Stomach (tissue), 9 donors: ENCODE data around the gene SDSL. TPM values are rescaled to one million over a fixed set of nuclear protein-coding genes. Genes with fewer than 3 reads are reported as not detected.

Experiments
- DNase-seq, 2 donors: peaks; one replicate each; pipeline versions ENCODE4 v3.0.0 to v3.0.0-alpha.2; 2013 to 2019
- H3K27ac ChIP-seq, 5 donors: fragments of 200-600 bp in 4 of 5; sonication (generic) in 4 of 5; one replicate each; pipeline ENCODE4 v1.5.1; 2013 to 2019; ENCODE audit warnings: mild to moderate bottlenecking in 1 of 5, moderate library complexity in 1 of 5
- H3K27me3 ChIP-seq, 3 donors: fragments of 200-600 bp; sonication (generic); one replicate each; pipeline ENCODE4 v1.5.1; 2017 to 2019; ENCODE audit warnings: mixed run types in 1 of 3
- H3K36me3 ChIP-seq, 4 donors: fragments of 200-600 bp; sonication (generic); 1 replicate in 3 of 4; 2 replicates in 1 of 4; pipeline ENCODE4 v1.5.1; 2016 to 2019
- H3K4me1 ChIP-seq, 4 donors: fragments of 200-600 bp; sonication (generic); one replicate each; pipeline ENCODE4 v1.5.1; 2016 to 2019
- H3K4me3 ChIP-seq, 4 donors: fragments of 200-600 bp; sonication (generic) in 3 of 4; one replicate each; pipeline ENCODE4 v1.5.1; 2016 to 2019; ENCODE audit warnings: mild to moderate bottlenecking in 1 of 4
- H3K9me3 ChIP-seq, 4 donors: fragments of 200-600 bp; sonication (generic); one replicate each; pipeline ENCODE4 v1.5.1; 2016 to 2019
- CTCF ChIP-seq, 7 experiments: fragments of 450-650 bp in 4 of 7; fragments of 200-600 bp in 3 of 7; sonication (generic) in 3 of 7; IDR thresholded peaks; one replicate each; pipeline ENCODE4 v1.5.1; 2016 to 2019; ENCODE audit warnings: antibody characterized with exemption in 7 of 7, control low read depth in 2 of 7, mild to moderate bottlenecking in 1 of 7
- EP300 ChIP-seq: sonication (generic); formaldehyde crosslinking; IDR thresholded peaks from one replicate; pipeline ENCODE4 v1.6.1; 2017; ENCODE audit warnings: antibody characterized with exemption
- POLR2A ChIP-seq, 4 donors: fragments of 450-650 bp; IDR thresholded peaks; one replicate each; pipeline ENCODE4 v1.6.1; 2016; ENCODE audit warnings: antibody characterized with exemption in 4 of 4, control low read depth in 2 of 4, mild to moderate bottlenecking in 1 of 4, moderate library complexity in 1 of 4
- POLR2AphosphoS5 ChIP-seq, 3 donors: sonication (generic); formaldehyde crosslinking; IDR thresholded peaks; one replicate each; pipeline ENCODE4 v1.6.1; 2016; ENCODE audit warnings: antibody characterized with exemption in 3 of 3
- WGBS, 5 donors: extraction: QIAGEN DNeasy Blood & Tissue Kit in 3 of 5; methylation state at CpG; one replicate each; pipeline versions ENCODE4 v1.1.5 to v1.1.7; 2013 to 2018; 5-methylcytosine and 5-hydroxymethylcytosine counted together
- intact Hi-C: fragments of 100-400 bp; cut with DNase I; formaldehyde crosslinking; loops from one replicate; pipeline ENCODE4 v1.15.1; 2023; ENCODE audit warnings: low total_unique reads
- polyA plus RNA-seq, 3 donors: library from polyadenylated mRNA; stranded (reverse); fragments of 200-250 nt; gene quantifications; one replicate each; pipeline ENCODE4 v1.2.3, GENCODE V29; 2013
- total RNA-seq, 5 donors: library from RNA; depleted of rRNA; stranded (reverse); fragments of >200 nt; gene quantifications; one replicate each; pipeline versions ENCODE4 v1.1.0 to v1.2.3, GENCODE V29; 2014 to 2016
- donor health status: healthy with polysubstance abuse.
- donor health status: Bipolar disorder and iron deficiency.
- donor health status: healthy.

SDSL gene
- total and polyA plus RNA-seq, 8 donors, result 5.9 to 27.2 (median 15.1) TPM; not detected in 2

DNA sequence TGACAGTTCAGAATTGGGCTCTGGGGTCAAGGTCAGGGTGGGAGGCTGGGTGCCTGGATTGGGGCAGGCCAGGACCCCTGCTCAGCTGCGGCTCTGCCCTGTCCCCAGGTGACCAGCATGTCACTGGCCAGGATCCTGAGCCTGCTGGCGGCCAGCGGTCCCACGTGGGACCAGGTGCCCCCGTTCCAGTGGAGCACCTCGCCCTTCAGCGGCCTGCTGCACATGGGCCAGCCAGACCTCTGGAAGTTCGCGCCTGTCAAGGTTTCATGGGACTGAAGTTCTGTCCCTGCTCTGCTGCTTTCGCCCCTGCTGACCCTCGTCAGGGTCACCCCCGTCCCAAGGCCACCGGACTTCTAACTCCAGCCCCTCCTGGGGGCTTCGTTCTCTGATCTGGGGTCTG, 33.8 kb upstream of the SDSL start:
- no peak for DNase-seq
- H3K4me1 ChIP-seq, result no peaks in the 10 kb centered on the region
- peaks cover 35 to 82% (median 81%) of the 10 kb centered on the region in 4 donors for H3K36me3 ChIP-seq
- no peaks in the 10 kb centered on the region for H3K9me3 ChIP-seq
- H3K27me3 ChIP-seq, result no peaks in the 10 kb centered on the region
- H3K4me3 ChIP-seq, result no peak overlapping the region
- no peak for TF ChIP-seq POLR2A (IDR thresholded peaks at IDR 0.05)
- no peak for TF ChIP-seq CTCF (IDR thresholded peaks at IDR 0.05)
- no peak for TF ChIP-seq POLR2AphosphoS5 (IDR thresholded peaks at IDR 0.05)
- TF ChIP-seq EP300, result no peak
- H3K27ac ChIP-seq, result no peak overlapping the region
- WGBS, 5 donors, result 93 to 96% (median 94%) methylated on average over 8 to 14 of the region's 14 CpGs
- intact Hi-C loops, result no loop called here

- H3K36me3 ChIP-seq, result peaks cover 27 to 62% (median 61%) of the 10 kb centered on the region in 4 donors
- intact Hi-C loops, result no loop called here
- H3K4me1 ChIP-seq, result no peaks in the 10 kb centered on the region
- TF ChIP-seq EP300 (no peak), CTCF (IDR thresholded peaks at IDR 0.05) (no peak), POLR2AphosphoS5 (IDR thresholded peaks at IDR 0.05) (no peak), POLR2A (IDR thresholded peaks at IDR 0.05) (no peak)
- H3K4me3 ChIP-seq, result no peak overlapping the region
- H3K27ac ChIP-seq, result no peak overlapping the region
- H3K27me3 ChIP-seq, result no peaks in the 10 kb centered on the region
- DNase-seq, result no peak
- no peaks in the 10 kb centered on the region for H3K9me3 ChIP-seq
- 87 to 97% (median 96%) methylated on average over 6 of the region's 6 CpGs for WGBS, 5 donors
These were observed 31.8 kb upstream of the SDSL start for GRCh38 chr12:113390064-113391043.

- Histone ChIP-seq H3K4me3 (no peak overlapping the region), H3K4me1 (no peaks in the 10 kb centered on the region), H3K36me3 (peaks cover 20 to 54% (median 54%) of the 10 kb centered on the region in 4 donors), H3K27ac (no peak overlapping the region), H3K9me3 (no peaks in the 10 kb centered on the region), H3K27me3 (no peaks in the 10 kb centered on the region)
- no peak for DNase-seq
- 90 to 96% (median 93%) methylated on average over 3 of the region's 3 CpGs for WGBS, 5 donors
- no peak for TF ChIP-seq POLR2A (IDR thresholded peaks at IDR 0.05)
- no peak for TF ChIP-seq POLR2AphosphoS5 (IDR thresholded peaks at IDR 0.05)
- no peak for TF ChIP-seq EP300
- no peak for TF ChIP-seq CTCF (IDR thresholded peaks at IDR 0.05)
- intact Hi-C loops, result no loop called here
These were observed 31.0 kb upstream of the SDSL start for GRCh38 chr12:113391145-113391544.

DNA sequence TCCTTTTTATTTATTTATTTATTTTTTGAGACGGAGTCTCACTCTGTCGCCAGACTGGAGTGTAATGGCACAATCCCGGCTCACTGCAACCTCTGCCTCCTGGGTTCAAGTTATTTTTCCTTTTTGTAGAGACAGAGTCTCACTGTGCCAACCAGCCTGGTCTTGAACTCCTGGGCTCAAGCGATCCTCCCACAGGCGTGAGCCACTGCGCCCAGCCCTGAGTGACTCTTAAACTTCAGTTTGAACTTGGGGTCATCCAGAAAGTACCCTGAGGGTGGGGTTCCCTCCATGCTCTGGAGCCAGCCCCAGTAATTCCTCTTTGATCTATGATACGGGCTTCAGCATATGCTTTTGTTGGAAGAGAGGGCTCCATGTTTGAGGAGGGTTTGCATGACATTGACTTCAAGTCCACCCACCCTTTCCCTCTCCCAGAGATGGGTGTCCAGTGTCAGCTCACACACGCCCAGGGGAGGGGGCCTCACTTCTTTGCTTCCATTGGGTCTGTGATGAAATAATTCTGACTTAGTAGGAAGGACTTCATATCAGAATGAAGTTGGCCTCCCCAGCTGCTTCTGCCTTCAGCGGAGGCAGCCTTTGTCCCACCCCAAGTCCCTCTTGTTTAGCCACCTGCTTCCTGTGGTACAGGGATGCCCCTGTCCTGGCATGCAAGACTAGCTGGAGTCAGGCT, 30.4 kb upstream of the SDSL start:
- no peak for TF ChIP-seq POLR2AphosphoS5 (IDR thresholded peaks at IDR 0.05)
- TF ChIP-seq CTCF (IDR thresholded peaks at IDR 0.05), result no peak
- no peak for TF ChIP-seq EP300
- TF ChIP-seq POLR2A (IDR thresholded peaks at IDR 0.05), result no peak

More for the DNA sequence above, 30.4 kb upstream of the SDSL start:
- peaks cover 0 to under 1% (median 0%) of the 10 kb centered on the region in 3 donors for H3K27me3 ChIP-seq
- no peaks in the 10 kb centered on the region for H3K4me1 ChIP-seq
- H3K27ac ChIP-seq, result no peak overlapping the region
- no peak for DNase-seq
- WGBS, 5 donors, result 86 to 91% (median 90%) methylated on average over 9 of the region's 9 CpGs
- intact Hi-C loops, result no loop called here
- H3K9me3 ChIP-seq, result no peaks in the 10 kb centered on the region
- no peak overlapping the region for H3K4me3 ChIP-seq
- peaks cover 18 to 48% (median 47%) of the 10 kb centered on the region in 4 donors for H3K36me3 ChIP-seq
